WTC11 (cell line): ENCODE data around the gene UNC119. TPM values are rescaled to one million over a fixed set of nuclear protein-coding genes. Genes with fewer than 3 reads are reported as not detected.

ENCODE experiments used
- ATAC-seq: fragments of 200-7000 bp; cut with Tn5 transposase; 2 replicates; pipeline ENCODE4 v1.10.0; 2021; ENCODE audit warnings: mild to moderate bottlenecking, moderate library complexity
- CTCF ChIA-PET: fragments of 300-600 bp; sonication (Branson Sonifier 250); formaldehyde crosslinking; loops from one replicate; lab custom pipeline; 2021; ENCODE audit warnings: antibody characterized with exemption; lab: Charles Lee
- POLR2A ChIA-PET: fragments of 350-600 bp; sonication (Branson Sonifier 250); formaldehyde crosslinking; loops from one replicate; lab custom pipeline; 2021; ENCODE audit warnings: antibody characterized with exemption; lab: Charles Lee
- DNase-seq: peaks from one replicate; pipeline ENCODE4 v3.0.0; 2021; ENCODE audit warnings: low spot score
- H3K27ac Mint-ChIP-seq: 2 replicates; pipeline ENCODE4 v1.8.0; 2021; ENCODE audit warnings: mixed read lengths
- H3K27me3 Mint-ChIP-seq: 2 replicates; pipeline ENCODE4 v1.8.0; 2021; ENCODE audit warnings: low read depth, mild to moderate bottlenecking, moderate library complexity, mixed read lengths
- H3K36me3 Mint-ChIP-seq: 2 replicates; pipeline ENCODE4 v1.8.0; 2021; ENCODE audit warnings: mixed read lengths
- H3K4me1 Mint-ChIP-seq: 2 replicates; pipeline ENCODE4 v1.8.0; 2022; ENCODE audit warnings: mixed read lengths
- H3K4me3 Mint-ChIP-seq: 2 replicates; pipeline ENCODE4 v1.8.0; 2021; ENCODE audit warnings: mild to moderate bottlenecking, moderate library complexity, mixed read lengths
- H3K9me3 Mint-ChIP-seq: 2 replicates; pipeline ENCODE4 v1.8.0; 2021; ENCODE audit warnings: mixed read lengths
- ATF1 ChIP-seq: sonication (generic); formaldehyde crosslinking; IDR thresholded peaks from 2 replicates; pipeline ENCODE4 v1.8.1; 2023; ENCODE audit warnings: mild to moderate bottlenecking, moderate library complexity, missing genetic modification reagents
- CBFB ChIP-seq: sonication (generic); formaldehyde crosslinking; IDR thresholded peaks from 2 replicates; pipeline ENCODE4 v1.8.1; 2022; ENCODE audit warnings: mild to moderate bottlenecking, low read depth, missing genetic modification reagents
- ELF4 ChIP-seq: sonication (generic); formaldehyde crosslinking; IDR thresholded peaks from 2 replicates; pipeline ENCODE4 v1.8.1; 2022; ENCODE audit warnings: low read depth, mild to moderate bottlenecking, moderate library complexity, missing genetic modification reagents
- ESRRA ChIP-seq: sonication (generic); formaldehyde crosslinking; IDR thresholded peaks from 2 replicates; pipeline ENCODE4 v1.8.1; 2022; ENCODE audit warnings: mild to moderate bottlenecking, missing genetic modification reagents, borderline replicate concordance
- FOXJ3 ChIP-seq: sonication (generic); formaldehyde crosslinking; IDR thresholded peaks from 2 replicates; pipeline ENCODE4 v1.9.0; 2021; ENCODE audit warnings: missing genetic modification reagents, mild to moderate bottlenecking, borderline replicate concordance
- FOXP1 ChIP-seq: sonication (generic); formaldehyde crosslinking; IDR thresholded peaks from 2 replicates; pipeline ENCODE4 v1.8.0; 2022; ENCODE audit warnings: missing genetic modification reagents, mild to moderate bottlenecking, moderate library complexity, borderline replicate concordance
- JUN ChIP-seq: sonication (generic); formaldehyde crosslinking; IDR thresholded peaks from 2 replicates; pipeline ENCODE4 v1.8.0; 2023; ENCODE audit warnings: mild to moderate bottlenecking, missing genetic modification reagents
- MXD4 ChIP-seq: fragments of 250-450 bp; sonication (Bioruptor Pico); IDR thresholded peaks from 2 replicates; pipeline ENCODE4 v1.8.0; 2021; ENCODE audit warnings: mild to moderate bottlenecking, moderate library complexity, borderline replicate concordance
- MYBL2 ChIP-seq: sonication (generic); formaldehyde crosslinking; IDR thresholded peaks from 2 replicates; pipeline ENCODE4 v1.8.1; 2023; ENCODE audit warnings: mild to moderate bottlenecking, moderate library complexity, missing genetic modification reagents
- NR1H2 ChIP-seq: sonication (generic); formaldehyde crosslinking; IDR thresholded peaks from 2 replicates; pipeline ENCODE4 v1.9.0; 2021; ENCODE audit warnings: mild to moderate bottlenecking, moderate library complexity, missing genetic modification reagents
- SP1 ChIP-seq: sonication (generic); formaldehyde crosslinking; conservative IDR thresholded peaks from 2 replicates; pipeline ENCODE4 v1.8.1; 2022; ENCODE audit warnings: missing genetic modification reagents
- TEAD1 ChIP-seq: sonication (generic); formaldehyde crosslinking; IDR thresholded peaks from 2 replicates; pipeline ENCODE4 v1.8.0; 2022; ENCODE audit warnings: mild to moderate bottlenecking, missing genetic modification reagents
- ZBTB21 ChIP-seq: sonication (generic); formaldehyde crosslinking; IDR thresholded peaks from 2 replicates; pipeline ENCODE4 v1.8.1; 2023; ENCODE audit warnings: mild to moderate bottlenecking, missing genetic modification reagents, borderline replicate concordance
- ZNF317 ChIP-seq: sonication (generic); formaldehyde crosslinking; IDR thresholded peaks from 2 replicates; pipeline ENCODE4 v1.8.1; 2023; ENCODE audit warnings: low read depth, mild to moderate bottlenecking, moderate library complexity, missing genetic modification reagents, borderline replicate concordance
- total RNA-seq: library from RNA; stranded (reverse); gene quantifications from 3 replicates; pipeline ENCODE4 v1.2.3, GENCODE V29; 2021
- TF ChIP-seq, protein P1 (sequence below): fragments of 250-450 bp; sonication (Bioruptor Pico); IDR thresholded peaks from 2 replicates; pipeline ENCODE4 v1.9.0; 2021; ENCODE audit warnings: moderate library complexity, mild to moderate bottlenecking, inconsistent platforms, borderline replicate concordance
- TF ChIP-seq, protein P2 (sequence below): sonication (generic); formaldehyde crosslinking; IDR thresholded peaks from 2 replicates; pipeline ENCODE4 v1.8.0; 2022; ENCODE audit warnings: mild to moderate bottlenecking, missing genetic modification reagents
- TF ChIP-seq, protein P3 (sequence below): fragments of 250-450 bp; sonication (Bioruptor Pico); conservative IDR thresholded peaks from 2 replicates; pipeline ENCODE4 v1.9.0; 2021; ENCODE audit warnings: mild to moderate bottlenecking
- TF ChIP-seq, protein P4 (sequence below): sonication (generic); formaldehyde crosslinking; IDR thresholded peaks from 2 replicates; pipeline ENCODE4 v1.8.0; 2023; ENCODE audit warnings: mild to moderate bottlenecking, missing genetic modification reagents
- TF ChIP-seq, protein P5 (sequence below): fragments of 250-450 bp; sonication (Bioruptor Pico); IDR thresholded peaks from 2 replicates; pipeline ENCODE4 v2.1.2; 2022; ENCODE audit warnings: mild to moderate bottlenecking, moderate library complexity

UNC119 gene
- total RNA-seq, 1 experiment from 2014 or later, result 59.6 TPM

DNA sequence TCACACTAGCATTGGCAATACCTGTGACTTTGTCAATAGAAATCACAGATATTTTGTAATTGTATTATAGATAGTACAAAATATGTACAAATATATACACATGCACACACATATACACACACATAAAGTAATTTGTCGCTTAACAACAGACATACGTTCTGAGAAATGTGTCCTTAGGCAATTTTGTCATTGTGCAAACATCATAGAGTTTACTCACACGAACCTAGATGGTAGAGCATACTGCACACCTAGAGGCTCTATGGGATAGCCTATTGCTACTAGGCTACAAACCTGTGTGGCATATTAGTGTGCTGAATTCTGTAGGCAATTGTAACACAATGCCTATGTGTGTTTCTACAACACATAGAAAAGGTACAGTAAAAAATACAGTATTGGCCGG is 11.0 kb downstream of the UNC119 start:
- Mint-ChIP-seq H3K4me3 (no peak overlapping the region), H3K4me1 (peaks cover 16% of the 10 kb centered on the region), H3K9me3 (no peaks in the 10 kb centered on the region), H3K27me3 (no peaks in the 10 kb centered on the region), H3K27ac (no peak overlapping the region), H3K36me3 (no peaks in the 10 kb centered on the region)
- ChIA-PET POLR2A (no interaction called here), CTCF (interaction anchor here (0.6 to 3.7 kb wide), 8 partner anchors 9 to 157 kb away, joined by 3 to 42 read pairs (median 4); no protein-coding TSS in a partner anchor)
- ATAC-seq (no peak), DNase-seq (no peak)
- TF ChIP-seq ESRRA (no peak), JUN (CRISPR knock-in tag) (no peak), SP1 (CRISPR knock-in tag) (no peak), MXD4 (CRISPR knock-in tag) (no peak), CBFB (no peak), ZBTB21 (CRISPR knock-in tag) (no peak), NR1H2 (CRISPR knock-in tag) (no peak), MYBL2 (no peak), FOXP1 (no peak), TEAD1 (CRISPR knock-in tag) (no peak), ELF4 (CRISPR knock-in tag) (no peak)
- TF ChIP-seq, protein P1, sequence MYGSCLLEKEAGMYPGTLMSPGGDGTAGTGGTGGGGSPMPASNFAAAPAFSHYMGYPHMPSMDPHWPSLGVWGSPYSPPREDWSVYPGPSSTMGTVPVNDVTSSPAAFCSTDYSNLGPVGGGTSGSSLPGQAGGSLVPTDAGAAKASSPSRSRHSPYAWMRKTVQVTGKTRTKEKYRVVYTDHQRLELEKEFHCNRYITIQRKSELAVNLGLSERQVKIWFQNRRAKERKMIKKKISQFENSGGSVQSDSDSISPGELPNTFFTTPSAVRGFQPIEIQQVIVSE (CRISPR knock-in tag), result no peak
- TF ChIP-seq, protein P2, sequence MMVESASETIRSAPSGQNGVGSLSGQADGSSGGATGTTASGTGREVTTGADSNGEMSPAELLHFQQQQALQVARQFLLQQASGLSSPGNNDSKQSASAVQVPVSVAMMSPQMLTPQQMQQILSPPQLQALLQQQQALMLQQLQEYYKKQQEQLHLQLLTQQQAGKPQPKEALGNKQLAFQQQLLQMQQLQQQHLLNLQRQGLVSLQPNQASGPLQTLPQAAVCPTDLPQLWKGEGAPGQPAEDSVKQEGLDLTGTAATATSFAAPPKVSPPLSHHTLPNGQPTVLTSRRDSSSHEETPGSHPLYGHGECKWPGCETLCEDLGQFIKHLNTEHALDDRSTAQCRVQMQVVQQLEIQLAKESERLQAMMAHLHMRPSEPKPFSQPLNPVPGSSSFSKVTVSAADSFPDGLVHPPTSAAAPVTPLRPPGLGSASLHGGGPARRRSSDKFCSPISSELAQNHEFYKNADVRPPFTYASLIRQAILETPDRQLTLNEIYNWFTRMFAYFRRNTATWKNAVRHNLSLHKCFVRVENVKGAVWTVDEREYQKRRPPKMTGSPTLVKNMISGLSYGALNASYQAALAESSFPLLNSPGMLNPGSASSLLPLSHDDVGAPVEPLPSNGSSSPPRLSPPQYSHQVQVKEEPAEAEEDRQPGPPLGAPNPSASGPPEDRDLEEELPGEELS, result no peak

DNA sequence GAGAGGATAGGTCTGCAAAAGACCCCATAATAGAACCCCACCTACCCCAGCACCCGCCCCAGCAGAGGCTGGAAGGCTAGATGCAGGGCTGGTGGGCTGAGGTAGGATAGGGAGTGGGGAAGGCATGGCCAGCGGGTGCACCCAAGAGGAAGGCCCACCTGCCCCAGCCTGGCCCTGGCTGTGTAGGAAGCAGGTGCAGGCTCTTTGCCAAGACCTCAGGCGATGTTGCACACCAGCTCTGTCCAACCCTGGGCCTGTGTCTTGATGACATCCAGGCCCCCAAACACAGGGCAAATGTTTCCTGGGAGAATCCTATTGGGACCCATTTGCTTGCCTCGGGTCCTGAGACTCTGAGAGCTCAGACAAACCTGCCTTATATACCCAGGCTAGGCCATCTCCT is 12.2 kb downstream of the UNC119 start:
- H3K27me3 Mint-ChIP-seq, result no peaks in the 10 kb centered on the region
- H3K27ac Mint-ChIP-seq, result no peak overlapping the region
- CTCF ChIA-PET, result interaction anchor here (0.6 to 3.7 kb wide), 7 partner anchors 12 to 173 kb away, joined by 3 to 42 read pairs (median 5); partner anchors contain the start of gene UNC119
- H3K36me3 Mint-ChIP-seq, result no peaks in the 10 kb centered on the region
- H3K4me3 Mint-ChIP-seq, result no peak overlapping the region
- no peaks in the 10 kb centered on the region for H3K9me3 Mint-ChIP-seq
- POLR2A ChIA-PET, result no interaction called here
- TF ChIP-seq, protein P3, sequence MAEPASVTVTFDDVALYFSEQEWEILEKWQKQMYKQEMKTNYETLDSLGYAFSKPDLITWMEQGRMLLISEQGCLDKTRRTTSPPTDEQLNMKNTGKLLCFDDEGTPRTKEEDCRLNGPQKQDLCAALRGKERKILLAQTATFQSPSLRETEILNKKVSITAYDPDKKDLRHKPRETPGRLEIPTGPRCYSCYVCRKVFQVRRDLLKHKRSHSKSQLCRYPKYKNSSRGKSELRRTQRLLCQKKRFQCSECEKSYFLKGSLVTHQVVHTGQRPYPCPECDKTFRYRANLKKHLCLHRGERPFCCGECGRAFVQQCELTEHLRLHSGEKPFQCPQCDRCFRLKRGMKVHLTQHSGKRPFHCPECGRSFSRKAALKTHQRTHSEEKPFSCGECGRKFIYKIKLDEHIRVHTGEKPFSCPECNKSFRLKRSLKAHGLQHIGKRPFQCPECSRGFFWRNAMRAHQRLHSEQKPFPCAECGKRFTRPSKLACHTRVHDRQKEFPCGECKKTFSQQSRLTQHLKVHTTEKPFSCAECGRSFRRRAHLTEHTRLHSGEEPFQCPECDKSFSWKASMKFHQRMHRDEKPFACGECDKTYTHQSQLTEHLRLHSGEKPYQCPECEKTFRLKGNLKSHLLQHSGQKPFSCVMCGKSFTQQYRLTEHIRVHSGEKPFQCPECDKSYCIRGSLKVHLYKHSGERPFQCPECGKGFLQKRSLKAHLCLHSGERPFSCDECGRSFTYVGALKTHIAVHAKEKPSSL (CRISPR knock-in tag), result no peak
- TF ChIP-seq, protein P4, sequence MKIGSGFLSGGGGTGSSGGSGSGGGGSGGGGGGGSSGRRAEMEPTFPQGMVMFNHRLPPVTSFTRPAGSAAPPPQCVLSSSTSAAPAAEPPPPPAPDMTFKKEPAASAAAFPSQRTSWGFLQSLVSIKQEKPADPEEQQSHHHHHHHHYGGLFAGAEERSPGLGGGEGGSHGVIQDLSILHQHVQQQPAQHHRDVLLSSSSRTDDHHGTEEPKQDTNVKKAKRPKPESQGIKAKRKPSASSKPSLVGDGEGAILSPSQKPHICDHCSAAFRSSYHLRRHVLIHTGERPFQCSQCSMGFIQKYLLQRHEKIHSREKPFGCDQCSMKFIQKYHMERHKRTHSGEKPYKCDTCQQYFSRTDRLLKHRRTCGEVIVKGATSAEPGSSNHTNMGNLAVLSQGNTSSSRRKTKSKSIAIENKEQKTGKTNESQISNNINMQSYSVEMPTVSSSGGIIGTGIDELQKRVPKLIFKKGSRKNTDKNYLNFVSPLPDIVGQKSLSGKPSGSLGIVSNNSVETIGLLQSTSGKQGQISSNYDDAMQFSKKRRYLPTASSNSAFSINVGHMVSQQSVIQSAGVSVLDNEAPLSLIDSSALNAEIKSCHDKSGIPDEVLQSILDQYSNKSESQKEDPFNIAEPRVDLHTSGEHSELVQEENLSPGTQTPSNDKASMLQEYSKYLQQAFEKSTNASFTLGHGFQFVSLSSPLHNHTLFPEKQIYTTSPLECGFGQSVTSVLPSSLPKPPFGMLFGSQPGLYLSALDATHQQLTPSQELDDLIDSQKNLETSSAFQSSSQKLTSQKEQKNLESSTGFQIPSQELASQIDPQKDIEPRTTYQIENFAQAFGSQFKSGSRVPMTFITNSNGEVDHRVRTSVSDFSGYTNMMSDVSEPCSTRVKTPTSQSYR (CRISPR knock-in tag), result no peak
- TF ChIP-seq SP1 (CRISPR knock-in tag) (no peak), ATF1 (CRISPR knock-in tag) (no peak), NR1H2 (CRISPR knock-in tag) (no peak), ZNF317 (CRISPR knock-in tag) (no peak), FOXJ3 (CRISPR knock-in tag) (no peak)
- TF ChIP-seq, protein P5, sequence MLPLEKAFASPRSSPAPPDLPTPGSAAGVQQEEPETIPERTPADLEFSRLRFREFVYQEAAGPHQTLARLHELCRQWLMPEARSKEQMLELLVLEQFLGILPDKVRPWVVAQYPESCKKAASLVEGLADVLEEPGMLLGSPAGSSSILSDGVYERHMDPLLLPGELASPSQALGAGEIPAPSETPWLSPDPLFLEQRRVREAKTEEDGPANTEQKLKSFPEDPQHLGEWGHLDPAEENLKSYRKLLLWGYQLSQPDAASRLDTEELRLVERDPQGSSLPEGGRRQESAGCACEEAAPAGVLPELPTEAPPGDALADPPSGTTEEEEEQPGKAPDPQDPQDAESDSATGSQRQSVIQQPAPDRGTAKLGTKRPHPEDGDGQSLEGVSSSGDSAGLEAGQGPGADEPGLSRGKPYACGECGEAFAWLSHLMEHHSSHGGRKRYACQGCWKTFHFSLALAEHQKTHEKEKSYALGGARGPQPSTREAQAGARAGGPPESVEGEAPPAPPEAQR (CRISPR knock-in tag), result no peak
- ATAC-seq (no peak), DNase-seq (no peak)
- peaks cover 12% of the 10 kb centered on the region for H3K4me1 Mint-ChIP-seq
